Fibroblast of skin of right quadriceps (primary cell): Measurements from ENCODE around the gene MECP2.

Experiments
- DNase-seq: peaks from one replicate; pipeline ENCODE4 v3.0.0-alpha.2; 2013

Gene MECP2

DNA sequence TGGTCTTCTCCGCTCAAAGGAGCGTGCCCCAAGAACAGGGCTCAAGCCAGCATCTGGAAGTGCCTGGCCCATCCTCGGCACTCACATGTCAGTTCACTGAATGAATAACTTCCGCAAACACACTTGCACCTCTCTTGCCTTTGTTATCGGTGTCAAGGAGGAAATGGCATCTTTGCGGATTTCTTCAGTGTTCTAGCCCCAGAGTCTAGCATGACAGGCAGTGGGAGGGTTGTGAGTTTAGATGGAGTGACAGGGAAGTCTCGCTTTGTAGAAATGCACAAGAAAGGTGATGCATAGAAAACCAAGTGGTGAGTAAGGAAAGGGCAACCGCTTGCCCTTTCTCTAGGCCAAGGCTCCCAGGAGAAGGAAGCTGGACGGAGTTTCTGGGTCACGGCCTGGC is 17.6 kb upstream of the MECP2 start:
- DNase-seq, result no peak

DNA sequence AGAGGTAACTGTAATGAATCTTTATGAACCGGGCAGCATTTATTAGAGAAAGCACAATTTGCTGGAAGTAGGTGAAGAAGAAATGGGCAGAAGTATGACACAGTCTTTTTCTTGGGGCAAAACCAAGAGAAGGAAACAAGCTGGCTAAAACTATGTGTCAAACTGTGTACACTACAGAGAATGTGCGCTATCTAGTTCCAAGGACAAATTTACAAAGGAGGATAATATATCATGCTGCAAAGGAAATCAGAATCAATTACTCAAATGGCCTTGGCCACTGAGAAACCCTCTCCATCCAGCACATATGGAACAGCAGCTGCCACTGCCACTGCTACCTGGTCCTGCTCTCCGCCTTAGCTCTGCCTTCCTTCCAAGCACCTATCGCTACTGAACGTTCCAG is 17.1 kb upstream of the MECP2 start:
- no peak for DNase-seq

DNA sequence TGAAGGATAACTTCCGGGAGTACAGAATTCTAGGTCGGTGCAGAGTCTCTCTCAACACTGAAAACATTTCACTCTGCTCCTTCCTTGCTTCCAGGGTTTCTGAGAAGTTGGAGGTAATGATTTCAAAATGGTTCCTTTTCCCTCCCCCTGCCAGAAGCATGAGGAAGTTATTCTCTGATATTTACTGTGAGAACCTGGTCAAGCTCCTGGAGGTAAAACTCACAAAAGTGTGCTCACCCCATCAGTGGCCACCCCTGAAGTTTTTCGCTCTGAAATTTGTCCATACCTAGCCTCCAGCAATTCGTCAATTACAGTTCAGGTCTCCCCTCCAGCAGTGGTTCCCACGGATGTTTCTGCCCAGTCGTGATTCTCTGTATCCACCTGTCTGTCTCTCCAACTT is 16.2 kb upstream of the MECP2 start:
- DNase-seq, result no peak

DNA sequence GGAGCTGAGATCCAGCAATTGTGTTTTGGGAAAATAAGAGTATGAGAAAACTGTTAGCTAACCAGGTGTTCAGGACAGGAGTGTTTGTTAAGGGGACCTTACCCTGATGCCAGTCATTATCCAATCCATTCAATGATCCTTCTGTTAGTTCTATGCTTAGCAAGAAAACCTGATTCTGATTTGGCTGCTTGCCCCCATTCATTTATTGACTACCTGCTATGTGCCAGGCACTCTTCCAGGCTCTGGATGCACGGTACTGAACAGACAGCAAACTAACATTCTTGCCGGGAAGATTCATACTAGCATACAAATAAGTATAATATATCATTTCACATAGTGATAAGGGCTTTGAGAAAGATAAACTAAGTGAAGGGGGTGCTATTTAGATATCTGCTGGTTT is 1.0 kb upstream of the MECP2 start:
- no peak for DNase-seq

DNA sequence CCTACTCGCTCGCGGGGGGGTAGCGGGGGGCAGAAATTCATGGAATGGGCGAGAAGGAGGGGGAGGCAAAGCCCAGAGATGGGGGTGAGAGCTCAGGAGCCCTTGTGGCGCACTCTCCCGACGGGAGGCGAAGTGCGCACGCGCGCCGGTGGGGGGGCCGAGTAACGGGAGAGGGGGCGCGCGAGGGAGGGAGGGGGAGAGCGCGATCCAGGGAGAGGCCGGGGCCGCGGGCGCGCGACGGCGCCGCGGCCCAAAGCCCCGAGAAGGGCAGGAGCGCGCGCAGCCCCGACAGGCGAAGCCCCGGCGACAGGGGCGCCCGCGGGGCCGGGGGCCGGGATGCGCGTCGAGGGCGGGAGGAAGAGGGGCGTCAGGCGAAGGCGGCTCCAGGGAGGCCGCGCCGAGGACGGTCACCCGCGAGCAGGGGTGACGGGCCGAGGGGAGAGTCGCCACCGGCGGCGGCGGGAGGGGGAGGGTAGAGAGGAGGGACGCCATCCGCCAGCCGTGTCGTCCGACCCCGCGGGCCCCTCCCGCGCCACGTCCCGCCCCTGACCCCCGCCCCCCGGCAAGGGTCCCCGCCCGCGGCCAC is 421 bp downstream of the MECP2 start:
- peak; percentile 70 for DNase-seq

DNA sequence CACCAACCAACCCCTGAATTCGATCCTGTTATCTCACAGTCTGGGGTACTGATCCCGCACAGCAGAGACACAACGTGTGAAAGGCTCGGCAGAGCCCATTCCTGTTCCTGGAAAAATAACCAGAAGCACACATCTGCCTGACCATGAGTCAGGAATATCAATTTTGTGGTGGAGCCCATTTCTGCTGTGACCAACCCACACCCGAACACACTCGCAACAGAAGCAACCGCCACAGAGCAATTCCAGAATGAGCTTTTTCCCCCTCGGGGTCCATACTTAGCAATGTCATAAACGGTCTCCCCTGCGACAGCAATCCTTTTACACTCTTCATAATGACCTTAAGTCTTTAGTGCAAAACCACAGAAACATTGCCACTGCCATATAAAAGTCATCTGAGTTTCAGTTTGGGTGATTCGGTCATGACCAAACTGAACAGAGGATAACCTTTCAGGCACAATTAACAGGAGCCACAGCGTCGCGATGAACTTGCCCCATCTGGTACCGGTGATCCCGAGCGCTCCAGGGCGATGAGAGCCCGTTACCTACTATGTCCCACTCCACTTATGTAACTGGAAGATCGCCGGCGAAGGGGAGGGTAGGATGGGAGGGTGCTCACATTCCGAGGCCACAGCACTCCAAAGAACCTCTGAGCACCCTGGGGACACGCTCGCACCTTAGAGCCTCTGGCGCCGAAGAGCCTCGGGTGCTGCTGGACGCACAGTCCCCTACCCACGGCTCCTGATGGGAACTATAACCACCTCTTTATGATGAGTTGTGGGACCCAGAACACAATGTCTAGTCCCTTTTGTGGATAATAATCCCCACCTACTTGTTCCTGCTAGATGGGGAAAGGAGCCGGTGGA is 1.1 kb downstream of the MECP2 start:
- peak; percentile 12 for DNase-seq

DNA sequence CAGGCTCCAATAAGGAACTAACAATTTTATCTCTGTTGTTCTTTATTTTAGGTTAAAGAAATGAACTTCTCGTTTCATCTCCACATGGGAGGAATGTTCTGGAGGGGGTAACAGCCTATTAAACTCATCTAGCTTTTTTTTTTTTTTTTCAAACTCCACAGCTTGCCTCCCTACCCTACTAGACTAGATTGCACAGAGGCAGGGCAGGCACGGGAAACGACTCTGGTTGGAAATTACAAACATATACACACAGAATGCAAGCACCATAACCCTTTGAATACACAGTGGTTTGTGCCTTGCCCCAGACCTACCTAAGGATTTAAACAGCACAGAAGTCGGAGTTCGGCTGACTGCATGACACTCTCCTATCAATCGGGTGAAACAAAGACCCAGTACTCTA is 2.7 kb downstream of the MECP2 start:
- DNase-seq, result no peak

DNA sequence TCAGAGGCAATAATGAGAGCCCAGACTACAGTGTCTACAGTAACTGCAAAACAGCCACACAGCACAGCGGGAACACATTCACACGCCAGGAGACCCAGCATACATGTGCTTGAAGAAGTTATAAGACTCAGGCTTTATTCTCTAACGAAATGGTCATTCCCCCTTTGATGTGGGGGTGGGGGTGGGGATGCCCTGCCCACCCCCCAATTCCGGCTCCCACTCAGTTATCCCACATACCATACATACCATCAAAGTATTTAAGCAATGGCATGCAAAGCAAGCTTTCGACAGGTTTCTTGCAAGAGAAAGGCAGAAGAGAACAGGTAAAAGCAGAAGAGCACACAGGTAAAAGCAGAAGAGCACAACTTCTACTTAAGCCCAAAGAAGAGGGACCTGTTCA is 3.6 kb downstream of the MECP2 start:
- no peak for DNase-seq

DNA sequence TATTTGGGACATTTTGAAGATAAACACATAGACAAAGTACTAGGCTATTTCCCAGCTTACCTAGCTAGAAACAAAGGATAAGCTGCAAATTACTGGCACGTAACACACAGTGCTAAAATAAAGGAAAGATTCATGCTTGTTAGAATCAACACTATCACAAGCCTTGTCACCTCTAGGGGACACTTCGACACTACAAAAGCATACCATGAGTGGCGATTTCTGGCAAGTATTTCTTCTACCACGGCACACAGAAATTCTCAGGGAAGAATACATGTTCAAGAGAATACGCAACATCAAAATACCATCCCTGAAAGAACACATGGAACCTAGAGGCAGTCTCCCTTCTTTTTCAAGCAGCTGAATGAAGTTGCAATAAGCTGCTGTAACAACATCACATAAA is 5.1 kb downstream of the MECP2 start:
- no peak for DNase-seq

DNA sequence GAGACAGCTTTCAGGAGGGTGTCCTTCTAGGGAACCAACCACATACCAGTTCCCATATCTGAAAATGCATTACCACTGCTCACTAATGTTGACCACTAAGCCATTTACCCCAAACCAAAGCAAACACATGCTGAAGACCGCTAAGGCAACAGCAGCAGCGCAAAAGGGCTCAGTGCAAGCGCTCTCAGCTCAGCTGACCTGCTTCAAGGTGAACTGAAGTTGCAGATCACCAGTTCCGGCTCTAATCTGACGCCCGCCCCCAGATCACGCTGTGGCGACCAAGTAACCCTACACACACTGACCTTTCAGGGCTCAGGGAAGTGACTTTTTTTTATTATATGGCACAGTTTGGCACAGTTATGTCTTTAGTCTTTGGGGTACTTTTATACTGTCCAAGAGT is 5.8 kb downstream of the MECP2 start:
- DNase-seq, result no peak

DNA sequence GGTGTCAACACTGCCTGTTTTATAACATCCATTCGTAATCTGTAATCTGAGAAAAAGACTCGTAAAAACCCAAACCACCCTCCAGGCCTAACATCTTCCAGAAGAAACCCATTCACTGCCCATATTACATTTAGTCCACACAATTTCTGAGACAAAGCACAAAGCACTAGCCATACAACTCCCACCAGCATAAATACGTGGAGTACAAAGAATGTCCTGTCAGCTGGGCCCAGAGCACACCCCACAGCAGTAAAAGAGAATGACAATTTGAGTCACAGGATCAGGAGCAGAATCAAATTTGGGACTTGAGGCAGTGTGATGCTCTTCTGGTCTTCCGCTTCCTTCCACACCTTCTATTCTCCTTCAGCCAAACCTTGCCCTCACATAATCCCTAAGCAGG is 6.8 kb downstream of the MECP2 start:
- no peak for DNase-seq

DNA sequence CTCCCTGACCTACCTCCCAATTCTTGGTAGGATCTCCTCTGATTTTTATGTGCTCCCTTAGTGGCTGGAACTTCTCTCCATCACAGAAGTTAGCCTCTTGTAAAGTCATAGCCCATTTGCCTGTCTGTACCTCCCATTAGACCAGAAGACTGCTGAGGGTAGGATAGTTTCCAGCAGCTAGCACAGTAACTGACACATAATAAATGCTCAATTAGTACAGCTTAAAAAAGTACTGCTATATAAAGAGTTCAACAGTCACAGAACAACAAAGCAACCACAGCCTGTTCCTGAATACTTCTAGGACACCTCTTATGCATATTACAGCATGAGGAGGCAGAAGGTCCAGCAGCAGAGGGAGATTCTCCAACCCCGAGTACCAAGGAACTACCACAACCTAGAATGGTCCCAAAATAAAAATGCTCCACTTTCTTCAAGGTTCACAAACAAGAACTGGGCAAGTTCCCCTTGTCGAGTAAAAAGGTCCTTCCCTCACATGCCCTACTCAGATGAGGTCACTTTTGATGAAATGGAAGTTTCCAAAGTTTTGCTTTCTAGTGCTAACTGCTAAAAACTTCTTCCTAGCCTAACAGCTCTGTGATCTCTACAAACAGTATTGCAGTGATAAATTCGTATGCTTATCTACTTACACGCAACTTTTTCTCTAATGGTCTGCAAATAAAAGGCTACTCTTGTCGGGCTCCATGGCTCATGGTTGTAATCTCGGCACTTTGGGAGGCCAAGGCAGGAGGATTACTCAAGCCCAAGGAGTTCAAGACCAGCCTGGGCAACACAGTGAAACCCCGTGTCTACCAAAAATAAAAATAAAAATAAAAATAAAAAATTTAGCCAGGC is 12.8 kb downstream of the MECP2 start:
- no peak for DNase-seq

DNA sequence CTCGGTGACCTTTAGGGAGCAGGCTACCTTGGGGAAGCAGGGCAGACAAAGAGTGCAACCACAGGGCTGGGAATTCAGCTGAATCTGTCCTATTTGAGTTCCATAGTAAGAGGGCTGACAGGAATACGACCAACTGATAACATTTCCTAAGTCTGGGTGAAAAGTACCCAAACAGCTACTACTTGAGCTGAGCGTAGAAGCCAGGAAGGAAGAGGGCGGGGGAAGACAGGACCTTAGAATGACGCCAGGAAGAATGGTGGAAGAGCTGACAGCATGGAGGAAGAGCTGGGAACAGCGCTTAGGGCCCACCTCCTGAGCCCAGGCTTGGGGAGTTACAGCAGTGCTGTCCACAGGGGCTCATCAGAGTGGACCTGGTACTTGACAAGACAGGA is 14.4 kb downstream of the MECP2 start:
- DNase-seq, result no peak

DNA sequence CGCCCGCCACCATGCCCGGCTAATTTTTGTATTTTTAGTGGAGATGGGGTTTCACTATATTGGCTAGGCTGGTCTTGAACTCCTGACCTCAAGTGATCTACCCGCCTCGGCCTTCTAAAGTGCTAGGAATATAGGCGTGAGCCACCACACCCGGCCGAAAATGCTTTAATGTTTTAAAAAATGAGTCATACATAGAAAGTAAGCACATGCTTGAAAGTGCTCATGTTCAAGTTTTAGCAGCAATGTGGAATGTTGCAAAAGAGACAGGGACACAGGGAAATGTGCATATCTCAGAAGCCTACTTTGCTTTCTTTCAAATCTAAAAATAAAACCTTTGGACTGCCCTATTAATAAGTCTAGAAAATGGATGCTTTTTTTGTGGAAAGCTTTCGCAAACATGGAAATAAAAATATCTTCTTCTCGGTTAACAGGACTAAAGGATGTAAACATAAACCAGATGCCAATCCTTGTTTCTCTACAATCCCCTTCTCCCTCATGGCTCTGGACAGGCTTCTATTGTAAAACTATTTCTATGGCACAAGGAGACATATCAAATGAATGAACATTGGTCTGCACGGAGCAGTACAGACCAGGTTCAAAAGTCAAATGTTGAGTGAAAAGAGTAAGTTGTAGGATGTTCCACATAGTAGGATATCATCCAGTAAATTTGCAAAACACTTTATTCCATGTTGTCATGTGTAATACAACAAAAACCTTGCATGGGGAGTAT is 15.0 kb downstream of the MECP2 start:
- DNase-seq, result peak; percentile 48

DNA sequence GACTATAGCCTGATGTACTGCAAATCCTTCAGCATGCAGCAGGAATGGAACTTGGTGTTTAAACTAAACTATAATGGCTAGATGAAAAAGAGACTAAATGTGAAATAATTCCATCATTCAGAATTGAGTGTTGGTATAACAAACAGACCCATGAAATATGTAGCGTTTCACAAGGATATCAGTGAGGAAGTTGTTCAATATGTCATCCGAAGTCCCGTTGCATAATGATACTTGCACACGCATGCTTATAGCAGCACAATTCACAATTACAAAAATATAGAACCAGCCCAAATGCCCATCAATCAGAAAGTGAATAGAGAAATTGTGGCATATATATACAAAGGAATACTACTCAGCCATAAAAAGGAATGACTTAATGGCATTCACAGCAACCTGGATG is 20.4 kb downstream of the MECP2 start:
- no peak for DNase-seq

DNA sequence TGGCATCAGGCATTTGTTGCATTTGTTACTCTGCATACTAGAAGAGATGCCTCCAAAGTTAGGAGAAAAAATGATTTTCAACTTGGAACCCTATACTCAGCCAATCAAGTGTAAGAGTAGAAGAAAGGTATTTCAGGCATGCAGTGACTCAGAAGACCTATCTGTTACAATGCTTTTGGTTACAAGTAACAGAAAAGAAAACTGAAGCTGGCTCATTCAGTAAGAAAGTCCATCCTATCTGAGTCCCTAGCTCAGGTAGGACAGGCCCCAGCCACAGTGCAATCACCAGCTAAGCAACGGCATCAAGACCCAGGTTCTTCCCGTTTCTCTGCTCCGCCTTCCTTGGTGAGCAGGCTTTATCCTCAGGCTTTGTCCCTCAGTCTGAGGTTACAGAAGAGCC is 23.3 kb downstream of the MECP2 start:
- peak; percentile 69 for DNase-seq

DNA sequence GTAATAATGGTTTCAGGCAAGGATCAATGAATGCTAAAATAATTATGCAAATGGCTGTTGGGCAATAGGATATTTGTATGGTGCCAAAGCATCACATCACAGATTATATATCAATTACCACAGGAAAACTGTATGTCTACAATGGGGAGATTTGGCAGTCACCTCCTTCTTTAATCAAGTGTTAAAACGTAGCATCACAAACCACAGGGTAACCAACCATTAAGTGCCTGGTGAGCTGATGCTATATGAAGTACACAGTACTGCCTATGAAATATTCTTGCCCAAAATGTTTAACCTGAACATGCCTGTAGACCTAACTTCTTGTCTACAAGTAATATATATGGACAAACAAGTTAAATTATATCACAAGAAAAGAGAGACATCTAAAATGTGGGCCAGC is 25.3 kb downstream of the MECP2 start:
- DNase-seq, result no peak

DNA sequence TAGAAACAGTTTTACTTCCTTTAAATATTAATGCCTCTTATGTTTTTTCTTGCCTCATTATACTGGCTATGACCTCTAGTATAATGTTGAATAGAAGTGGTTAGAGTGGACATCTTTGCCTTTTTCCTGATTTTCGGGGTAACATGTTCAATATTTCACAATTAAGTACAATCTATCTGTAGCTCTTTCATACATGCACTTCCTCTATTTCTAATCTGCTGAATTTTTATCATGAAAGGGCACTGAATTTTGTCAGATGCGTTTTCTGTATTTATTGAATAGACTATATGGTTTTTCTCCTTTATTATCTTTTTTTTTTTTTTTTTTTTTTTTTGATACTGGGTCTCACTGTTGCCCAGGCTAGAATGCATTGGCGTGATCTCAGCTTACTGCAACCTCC is 29.0 kb downstream of the MECP2 start:
- no peak for DNase-seq

DNA sequence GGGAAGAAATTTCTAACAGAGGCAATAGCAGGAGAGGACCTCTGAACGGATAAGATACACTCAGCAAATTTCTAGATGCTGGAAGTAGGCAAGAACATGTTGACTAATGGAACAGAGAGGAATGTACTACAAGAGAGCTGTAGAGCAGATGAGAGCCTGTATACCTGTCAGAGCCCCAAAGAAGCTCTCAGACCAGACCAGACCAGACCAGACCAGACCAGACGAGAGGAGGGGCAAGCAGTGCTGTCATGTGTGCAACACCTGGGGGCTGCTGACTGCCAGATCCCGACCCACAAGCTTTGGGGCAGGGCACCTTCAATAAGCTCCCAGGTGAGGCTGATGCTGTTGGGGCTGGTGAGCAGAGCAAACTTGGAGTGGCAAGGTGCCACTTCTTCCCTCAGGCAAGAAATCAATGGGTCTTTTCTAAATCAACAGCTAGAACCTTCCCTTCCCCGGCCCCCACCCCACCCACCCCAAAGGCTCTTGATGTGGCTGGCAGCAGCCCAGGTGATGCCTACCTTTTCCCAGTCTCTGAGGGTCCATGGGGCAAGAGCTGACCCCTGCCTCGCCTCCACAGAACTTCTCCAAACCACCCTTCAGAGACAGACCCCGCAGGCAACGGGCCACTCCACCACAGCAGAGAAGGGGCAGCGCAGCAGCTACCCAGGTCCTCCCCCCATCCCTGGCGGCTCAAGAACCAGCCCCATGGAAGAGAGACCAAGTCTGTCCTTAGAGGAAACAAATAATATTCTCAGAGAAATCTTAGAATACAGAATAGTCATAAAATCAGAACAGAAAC is 32.7 kb downstream of the MECP2 start:
- DNase-seq, result no peak

DNA sequence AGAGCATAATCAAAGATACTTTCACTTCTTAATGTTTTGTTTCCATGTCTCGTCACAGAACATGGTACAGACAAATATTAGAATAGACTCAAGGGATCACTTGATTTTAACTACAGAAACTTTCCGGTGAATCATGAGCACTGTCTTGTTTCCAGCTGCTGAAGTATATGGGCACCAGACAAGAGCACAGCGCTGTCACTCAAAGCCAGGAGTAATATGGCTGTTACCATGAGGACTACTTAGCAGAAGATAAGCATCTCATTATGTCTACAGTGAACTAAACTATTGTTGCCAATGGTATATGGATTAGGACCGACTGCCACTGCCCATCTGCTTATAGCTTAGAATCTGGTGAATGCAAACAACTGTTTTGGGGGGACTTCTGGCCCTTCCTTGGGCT is 34.3 kb downstream of the MECP2 start:
- no peak for DNase-seq

DNA sequence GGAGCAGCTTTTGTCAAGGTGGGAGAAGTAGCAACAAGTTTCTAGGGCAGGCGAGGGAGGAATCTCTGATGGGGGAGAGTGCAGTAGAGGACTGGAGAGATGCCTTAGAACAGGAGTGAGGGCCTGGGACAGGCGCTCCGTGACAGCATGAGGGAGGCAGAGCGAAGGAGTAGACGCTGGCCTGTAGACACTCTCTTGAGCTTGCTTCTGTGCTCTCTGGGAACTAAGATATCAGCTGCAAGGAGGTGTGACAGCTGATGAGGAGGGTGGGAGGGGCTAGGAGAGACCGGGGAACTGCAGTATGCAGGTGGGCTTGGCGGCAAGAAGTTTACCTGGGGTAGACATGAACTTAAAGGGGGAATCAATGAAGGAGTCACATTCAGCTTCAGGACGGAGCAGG is 35.7 kb downstream of the MECP2 start:
- DNase-seq, result no peak

DNA sequence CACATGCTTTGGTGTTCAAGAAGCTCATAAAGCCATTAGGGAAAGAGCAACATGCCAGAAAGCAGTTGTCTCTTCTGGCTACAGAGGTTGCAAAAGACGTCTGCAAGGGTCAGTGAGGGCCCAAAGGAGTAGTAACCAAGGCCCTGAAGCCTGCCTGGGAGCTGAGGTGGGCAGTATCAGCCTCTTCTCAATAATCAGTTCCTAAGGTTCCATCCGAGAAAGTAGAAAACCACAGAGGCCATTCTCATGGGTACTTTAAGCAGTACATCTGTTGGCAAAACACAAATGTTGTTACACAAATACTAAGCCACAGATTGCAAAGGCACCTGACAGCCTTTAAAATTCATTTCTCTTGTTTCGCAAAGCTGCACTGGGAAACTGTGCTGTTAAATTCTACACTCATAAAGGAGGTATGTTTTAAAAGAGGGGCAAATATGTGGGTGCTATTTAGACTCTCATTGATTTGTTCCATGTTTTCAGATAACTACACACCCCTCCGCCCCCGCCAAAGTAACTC is 37.7 kb downstream of the MECP2 start:
- DNase-seq, result no peak
